Right lobe of liver (tissue), 4 donors: ENCODE data around the gene ERCC6L2.

ENCODE experiments used
- POLR2A ChIP-seq: fragments of 450-650 bp; IDR thresholded peaks from one replicate; pipeline ENCODE4 v1.6.1; 2017; ENCODE audit warnings: antibody characterized with exemption, mild to moderate bottlenecking
- TF ChIP-seq, protein P1 (sequence below), 4 donors: fragments of 200-600 bp in 3 of 4; fragments of 450-650 bp in 1 of 4; IDR thresholded peaks; one replicate each; pipeline versions ENCODE4 v1.5.1 to v1.8.0; 2016 to 2022; ENCODE audit warnings: antibody characterized with exemption in 4 of 4, mild to moderate bottlenecking in 2 of 4
- donor health status: DM: no; HTN: no; CAD: no.
- donor health status: DM: no; HTN: no; CAD: no.
- donor health status: DM: no; HTN: yes; CAD: no.

DNA sequence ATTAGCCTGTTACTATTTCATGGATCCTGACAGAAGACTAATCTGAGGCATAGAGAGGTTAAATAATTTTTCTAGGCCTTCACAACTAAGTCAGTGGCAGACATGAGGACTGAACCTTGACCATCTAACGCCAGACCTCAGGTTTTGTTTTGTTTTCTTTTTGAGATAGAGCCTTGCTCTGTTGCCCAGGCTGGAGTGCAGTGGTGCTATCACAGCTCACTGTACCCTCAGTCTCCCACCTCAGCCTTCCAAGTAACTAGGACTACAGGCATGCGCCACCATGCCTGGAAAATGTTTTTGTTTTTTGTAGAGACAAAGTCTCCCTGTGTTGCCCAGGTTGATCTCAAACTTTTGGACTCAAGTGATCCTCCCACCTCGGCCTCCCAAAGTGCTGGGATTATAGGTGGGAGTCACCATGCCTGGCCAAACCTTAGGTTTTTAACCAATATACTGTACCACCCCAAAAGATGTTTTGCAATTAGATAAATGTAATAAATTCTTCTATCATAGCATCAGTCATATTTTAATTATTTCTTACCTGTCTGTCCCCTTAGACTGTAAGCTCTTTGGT lies 35.4 kb downstream of the ERCC6L2 start:
- TF ChIP-seq, protein P1, sequence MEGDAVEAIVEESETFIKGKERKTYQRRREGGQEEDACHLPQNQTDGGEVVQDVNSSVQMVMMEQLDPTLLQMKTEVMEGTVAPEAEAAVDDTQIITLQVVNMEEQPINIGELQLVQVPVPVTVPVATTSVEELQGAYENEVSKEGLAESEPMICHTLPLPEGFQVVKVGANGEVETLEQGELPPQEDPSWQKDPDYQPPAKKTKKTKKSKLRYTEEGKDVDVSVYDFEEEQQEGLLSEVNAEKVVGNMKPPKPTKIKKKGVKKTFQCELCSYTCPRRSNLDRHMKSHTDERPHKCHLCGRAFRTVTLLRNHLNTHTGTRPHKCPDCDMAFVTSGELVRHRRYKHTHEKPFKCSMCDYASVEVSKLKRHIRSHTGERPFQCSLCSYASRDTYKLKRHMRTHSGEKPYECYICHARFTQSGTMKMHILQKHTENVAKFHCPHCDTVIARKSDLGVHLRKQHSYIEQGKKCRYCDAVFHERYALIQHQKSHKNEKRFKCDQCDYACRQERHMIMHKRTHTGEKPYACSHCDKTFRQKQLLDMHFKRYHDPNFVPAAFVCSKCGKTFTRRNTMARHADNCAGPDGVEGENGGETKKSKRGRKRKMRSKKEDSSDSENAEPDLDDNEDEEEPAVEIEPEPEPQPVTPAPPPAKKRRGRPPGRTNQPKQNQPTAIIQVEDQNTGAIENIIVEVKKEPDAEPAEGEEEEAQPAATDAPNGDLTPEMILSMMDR (IDR thresholded peaks at IDR 0.05), result no peak
- no peak for TF ChIP-seq POLR2A
